HG02970 (cell line): ENCODE results near the gene TGM3.

Experiments used
- ATAC-seq: cut with Tn5 transposase; IDR thresholded peaks from one replicate; pipeline ENCODE4 v1.9.1; 2021; ENCODE audit warnings: mild to moderate bottlenecking, moderate library complexity, moderate number of reproducible peaks; ENCODE audit not compliant: unreplicated experiment, low FRiP score

TGM3 gene

GRCh38 chr20:2282181-2282580, 13.6 kb upstream of the TGM3 start:
- no peak for ATAC-seq

GRCh38 chr20:2283706-2284423, 11.9 kb upstream of the TGM3 start:
- ATAC-seq: no peak

GRCh38 chr20:2285193-2285592, 10.6 kb upstream of the TGM3 start:
- ATAC-seq: no peak

GRCh38 chr20:2285613-2286012, 10.2 kb upstream of the TGM3 start:
- no peak for ATAC-seq

- no peak for ATAC-seq
Observed at GRCh38 chr20:2287504-2287903, 8.3 kb upstream of the TGM3 start.

GRCh38 chr20:2289475-2289874, 6.3 kb upstream of the TGM3 start:
- ATAC-seq: no peak

- no peak for ATAC-seq
Observed at GRCh38 chr20:2290486-2290885, 5.3 kb upstream of the TGM3 start.

GRCh38 chr20:2292416-2293110, 3.2 kb upstream of the TGM3 start:
- no peak for ATAC-seq

GRCh38 chr20:2293486-2293885, 2.3 kb upstream of the TGM3 start:
- ATAC-seq: no peak

GRCh38 chr20:2293971-2294370, 1.8 kb upstream of the TGM3 start:
- ATAC-seq: no peak

- ATAC-seq: no peak
Observed at GRCh38 chr20:2295286-2295685, 515 bp upstream of the TGM3 start.

GRCh38 chr20:2296524-2297356, 939 bp downstream of the TGM3 start:
- ATAC-seq: no peak

GRCh38 chr20:2297357-2297728, 1.5 kb downstream of the TGM3 start:
- ATAC-seq: no peak

GRCh38 chr20:2298116-2298515, 2.3 kb downstream of the TGM3 start:
- ATAC-seq: no peak

GRCh38 chr20:2298701-2299100, 2.9 kb downstream of the TGM3 start:
- no peak for ATAC-seq

- no peak for ATAC-seq
Observed at GRCh38 chr20:2299301-2299700, 3.5 kb downstream of the TGM3 start.

GRCh38 chr20:2300002-2300401, 4.2 kb downstream of the TGM3 start:
- no peak for ATAC-seq

GRCh38 chr20:2300420-2300819, 4.6 kb downstream of the TGM3 start:
- ATAC-seq: no peak

- peak; percentile 57 for ATAC-seq
Observed at GRCh38 chr20:2301164-2301622, 5.4 kb downstream of the TGM3 start.

- ATAC-seq: no peak
Observed at GRCh38 chr20:2302384-2303060, 6.7 kb downstream of the TGM3 start.

- ATAC-seq: no peak
Observed at GRCh38 chr20:2303673-2304072, 7.9 kb downstream of the TGM3 start.
